RWPE1 (cell line): ENCODE data around the gene SORL1.
A peak's percentile ranks its signal among the peaks of the same experiment; 100 is the strongest.

Experiments used
- CTCF ChIA-PET: fragments of 350-600 bp; sonication (Branson Sonifier 250); formaldehyde crosslinking; extraction: SDS; loops from one replicate; lab custom pipeline; 2021; lab: Yijun Ruan, JAX
- POLR2A ChIA-PET: fragments of 400-600 bp; formaldehyde crosslinking; extraction: SDS; loops from one replicate; lab custom pipeline; 2020; ENCODE audit warnings: antibody characterized with exemption; ENCODE audit not compliant: low non-redundant PET; lab: Yijun Ruan, JAX
- DNase-seq: peaks from one replicate; pipeline ENCODE4 v3.0.0; 2012; ENCODE audit warnings: low spot score
- H3K27ac ChIP-seq: fragments of 450-650 bp; 2 replicates; pipeline ENCODE4 v1.5.1; 2017
- TF ChIP-seq, protein P1 (sequence below): fragments of 450-650 bp; conservative IDR thresholded peaks from 2 replicates; pipeline ENCODE4 v1.5.1; 2017; ENCODE audit warnings: low read depth, mild to moderate bottlenecking

The SORL1 gene

DNA sequence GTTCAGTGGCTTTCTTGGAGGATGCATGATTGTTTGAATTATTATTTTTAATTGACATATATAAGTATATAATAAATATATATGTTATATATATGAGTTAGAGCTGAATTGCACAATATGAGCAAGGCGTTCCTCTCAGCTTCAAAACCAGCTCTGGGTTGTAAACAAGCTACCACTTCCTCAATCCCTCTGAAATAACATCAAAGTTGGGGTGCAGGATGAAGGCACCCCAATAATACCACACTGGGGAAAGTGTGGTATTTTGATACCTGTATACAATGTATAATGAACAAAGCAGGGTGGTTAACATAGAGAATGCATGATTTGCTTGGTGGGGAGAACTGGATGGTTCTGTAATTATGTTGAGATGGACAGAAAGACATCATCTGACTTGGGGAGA, 1.7 kb upstream of the SORL1 start:
- H3K27ac ChIP-seq: no peak overlapping the region
- ChIA-PET POLR2A (no interaction called here), CTCF (interaction anchor here (1.4 kb wide), 1 partner anchor 141 kb away, joined by 6 read pairs; no protein-coding TSS in a partner anchor)
- TF ChIP-seq, protein P1, sequence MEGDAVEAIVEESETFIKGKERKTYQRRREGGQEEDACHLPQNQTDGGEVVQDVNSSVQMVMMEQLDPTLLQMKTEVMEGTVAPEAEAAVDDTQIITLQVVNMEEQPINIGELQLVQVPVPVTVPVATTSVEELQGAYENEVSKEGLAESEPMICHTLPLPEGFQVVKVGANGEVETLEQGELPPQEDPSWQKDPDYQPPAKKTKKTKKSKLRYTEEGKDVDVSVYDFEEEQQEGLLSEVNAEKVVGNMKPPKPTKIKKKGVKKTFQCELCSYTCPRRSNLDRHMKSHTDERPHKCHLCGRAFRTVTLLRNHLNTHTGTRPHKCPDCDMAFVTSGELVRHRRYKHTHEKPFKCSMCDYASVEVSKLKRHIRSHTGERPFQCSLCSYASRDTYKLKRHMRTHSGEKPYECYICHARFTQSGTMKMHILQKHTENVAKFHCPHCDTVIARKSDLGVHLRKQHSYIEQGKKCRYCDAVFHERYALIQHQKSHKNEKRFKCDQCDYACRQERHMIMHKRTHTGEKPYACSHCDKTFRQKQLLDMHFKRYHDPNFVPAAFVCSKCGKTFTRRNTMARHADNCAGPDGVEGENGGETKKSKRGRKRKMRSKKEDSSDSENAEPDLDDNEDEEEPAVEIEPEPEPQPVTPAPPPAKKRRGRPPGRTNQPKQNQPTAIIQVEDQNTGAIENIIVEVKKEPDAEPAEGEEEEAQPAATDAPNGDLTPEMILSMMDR: no peak
- DNase-seq: no peak

DNA sequence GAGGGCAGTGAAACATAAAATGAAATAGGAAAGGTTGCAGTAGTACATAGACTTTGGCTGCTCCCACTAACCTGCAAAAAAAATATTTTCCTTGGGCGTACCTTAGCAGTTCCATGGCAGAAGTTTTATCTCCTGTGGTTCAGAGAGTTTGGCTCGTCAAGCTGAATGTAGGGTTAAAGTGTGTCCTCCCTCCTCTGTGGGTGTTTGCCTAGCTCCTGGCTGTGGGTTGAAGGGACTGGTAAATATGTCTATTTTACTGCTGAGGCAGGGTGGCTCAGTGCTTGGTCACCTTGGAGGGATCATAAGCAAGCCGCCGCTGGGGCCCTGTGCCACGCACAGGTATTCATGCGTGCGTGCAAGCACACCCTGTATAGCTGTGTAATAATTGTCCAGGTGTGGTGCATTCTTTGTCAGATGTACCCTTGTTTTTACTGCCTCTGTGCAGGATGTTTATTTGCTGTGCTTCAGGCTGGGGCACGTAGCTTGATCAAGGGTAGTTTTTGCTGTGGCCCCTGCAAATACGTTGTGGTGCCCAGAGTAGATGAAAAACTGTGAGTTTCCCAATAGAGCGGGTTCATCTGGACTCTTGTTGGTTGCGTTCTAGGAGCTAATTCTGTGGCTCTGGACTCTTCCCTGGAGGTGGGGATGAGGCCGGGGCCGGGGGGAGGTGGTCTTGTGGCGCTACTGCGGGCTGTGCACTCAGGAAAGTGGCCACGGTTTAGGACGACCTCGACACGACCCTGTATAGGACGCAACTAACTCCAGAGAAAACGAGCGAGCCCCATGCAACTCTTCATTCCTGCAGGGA, 732 bp upstream of the SORL1 start:
- POLR2A ChIA-PET: interaction anchor here (0.6 kb wide), 2 partner anchors 15 to 1269 kb away, joined by 3 to 9 read pairs; no protein-coding TSS in a partner anchor
- DNase-seq: no peak
- TF ChIP-seq, protein P1: no peak
- CTCF ChIA-PET: interaction anchor here (0.5 to 1.5 kb wide), 4 partner anchors 57 to 188 kb away, joined by 3 to 6 read pairs (median 4); no protein-coding TSS in a partner anchor
- peak overlapping the region; percentile 60 for H3K27ac ChIP-seq

DNA sequence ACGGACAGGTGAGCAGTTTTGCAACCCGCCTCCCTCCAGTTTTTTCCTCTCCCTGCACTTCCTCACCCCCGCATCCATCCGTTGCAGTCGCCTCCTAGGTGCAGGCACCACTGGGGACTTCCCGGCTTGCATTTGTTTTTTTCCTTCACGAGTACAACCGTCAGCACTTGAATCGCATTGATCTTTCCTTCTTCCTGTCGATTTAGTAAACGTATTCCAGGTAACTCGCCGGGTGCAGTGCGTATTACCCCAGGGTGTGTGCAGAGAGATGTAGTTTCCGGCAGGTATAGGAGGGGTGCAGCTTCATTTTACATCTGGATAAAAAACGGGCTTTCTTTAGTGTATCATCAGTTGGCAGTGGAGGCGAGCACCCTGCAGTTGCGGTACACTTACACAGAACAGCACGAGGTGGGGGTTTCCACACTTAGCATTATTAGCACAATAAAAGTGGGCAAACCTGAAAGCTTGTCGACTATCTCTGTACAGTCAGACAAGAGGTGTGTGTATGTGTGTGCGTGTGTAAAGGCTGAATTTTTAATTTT, 566 bp downstream of the SORL1 start, which contains the start of gene SORL1-AS1:
Gene SORL1-AS1 (minus strand): TSS at position 359 of the 542 bp plus-strand sequence.
- peak within 1 kb of the TSS; percentile 60 for H3K27ac ChIP-seq
- TF ChIP-seq, protein P1: no peak
- CTCF ChIA-PET: interaction anchor here (0.6 to 1.5 kb wide), 9 partner anchors 12 to 174 kb away, joined by 3 to 7 read pairs (median 4); no protein-coding TSS in a partner anchor
- DNase-seq: peak; percentile 37
- POLR2A ChIA-PET: no interaction called here

DNA sequence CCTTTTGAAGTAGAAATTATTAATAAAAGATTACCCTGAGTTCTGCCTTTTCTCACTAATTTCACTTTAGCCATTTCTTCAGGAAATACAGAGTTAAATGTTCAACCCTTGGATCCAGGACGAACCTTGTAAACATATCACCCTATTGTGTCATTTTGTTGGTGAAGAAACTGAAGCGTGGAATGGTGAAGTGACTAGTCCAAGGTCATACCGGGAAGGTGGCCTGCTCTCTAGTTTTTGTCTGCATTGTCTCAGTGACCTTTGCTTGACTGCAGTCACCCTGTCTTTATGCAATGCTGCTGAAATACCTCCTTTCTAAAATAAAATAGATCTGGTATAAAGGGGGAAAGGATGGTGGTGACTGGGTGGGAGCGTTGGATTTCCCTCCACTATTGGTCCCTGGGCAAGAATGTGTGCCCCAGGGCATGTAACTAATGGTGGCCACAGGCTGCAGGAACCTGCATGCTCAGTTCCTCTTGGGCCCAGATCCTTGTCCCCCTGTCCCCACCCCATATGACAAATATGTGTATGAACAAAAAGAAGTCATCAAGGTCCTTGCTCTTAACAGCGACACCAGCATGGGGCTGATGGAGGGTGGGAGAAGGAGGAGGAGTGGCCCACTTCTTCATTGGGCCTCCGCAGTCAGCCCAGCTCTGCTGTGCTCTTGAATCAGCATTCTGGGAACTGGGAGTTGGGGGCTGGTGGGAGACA, 1.6 kb downstream of the SORL1 start:
- CTCF ChIA-PET: no interaction called here
- no peak for DNase-seq
- TF ChIP-seq, protein P1: no peak
- POLR2A ChIA-PET: no interaction called here
- H3K27ac ChIP-seq: no peak overlapping the region

DNA sequence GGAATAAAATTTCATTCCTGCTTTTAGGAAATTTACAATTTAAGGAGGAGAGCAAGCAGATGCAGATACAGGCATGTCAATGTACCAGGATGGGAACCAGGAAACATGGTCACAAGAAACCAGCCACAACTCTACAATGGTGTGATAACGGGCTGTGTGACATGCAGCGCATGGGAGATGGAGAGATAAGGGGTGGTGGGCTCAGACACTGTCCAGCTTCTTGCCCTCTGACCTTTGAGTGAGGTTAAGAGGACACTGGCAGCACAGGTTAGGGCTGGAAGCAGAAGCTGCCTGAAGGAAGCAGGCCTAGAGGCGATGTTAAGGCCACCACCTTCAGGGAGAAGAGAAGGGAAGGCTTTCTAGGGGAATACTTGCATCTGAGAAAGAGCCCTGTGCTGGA, 3.0 kb downstream of the SORL1 start:
- ChIA-PET CTCF (interaction anchor here (0.5 kb wide), 1 partner anchor 31 kb away, joined by 7 read pairs; no protein-coding TSS in a partner anchor), POLR2A (no interaction called here)
- no peak overlapping the region for H3K27ac ChIP-seq

More for the DNA sequence above, 3.0 kb downstream of the SORL1 start:
- TF ChIP-seq, protein P1: no peak
- no peak for DNase-seq
